GM12878 (cell line): ENCODE data around the gene ZNF619. TPM values are rescaled to one million over a fixed set of nuclear protein-coding genes. Genes with fewer than 3 reads are reported as not detected.

Experiments used
- BHLHE40 ChIP-seq, 2 experiments: fragments of 450-650 bp in 1 of 2; IDR thresholded peaks; 2 replicates each; pipeline ENCODE4 v1.6.1; 2011 to 2017; ENCODE audit warnings: low read depth in 2 of 2, borderline replicate concordance in 1 of 2, improper control_type of control experiment in 1 of 2, low read length in 1 of 2, mild to moderate bottlenecking in 1 of 2
- DPF2 ChIP-seq: fragments of 450-650 bp; IDR thresholded peaks from 2 replicates; pipeline ENCODE4 v1.6.1; 2017; ENCODE audit warnings: mild to moderate bottlenecking
- EP300 ChIP-seq, 2 experiments: fragments of 150-350 bp in 1 of 2; IDR thresholded peaks; 2 replicates each; pipeline ENCODE4 v1.6.1; 2011 to 2012; ENCODE audit warnings: low read depth in 2 of 2, low read length in 2 of 2, borderline replicate concordance in 1 of 2, improper control_type of control experiment in 1 of 2, inconsistent platforms in 1 of 2; ENCODE audit not compliant: control insufficient read depth in 1 of 2
- GATAD2B ChIP-seq: fragments of 450-650 bp; conservative IDR thresholded peaks from 2 replicates; pipeline ENCODE4 v1.6.1; 2017; ENCODE audit warnings: low read depth, mild to moderate bottlenecking, moderate library complexity
- IKZF1 ChIP-seq: fragments of 450-650 bp; conservative IDR thresholded peaks from 2 replicates; pipeline ENCODE4 v1.6.1; 2017; ENCODE audit warnings: antibody characterized with exemption, mild to moderate bottlenecking
- LARP7 ChIP-seq: fragments of 450-650 bp; IDR thresholded peaks from 2 replicates; pipeline ENCODE4 v1.6.1; 2017; ENCODE audit warnings: mild to moderate bottlenecking
- POU2F2 ChIP-seq: IDR thresholded peaks from 3 replicates; pipeline ENCODE4 v1.6.1; 2011; ENCODE audit warnings: low read depth, mild to moderate bottlenecking, low read length, borderline replicate concordance
- RUNX3 ChIP-seq: IDR thresholded peaks from 2 replicates; pipeline ENCODE4 v1.6.1; 2012; ENCODE audit warnings: low read length, inconsistent platforms
- SMARCA5 ChIP-seq: fragments of 450-650 bp; IDR thresholded peaks from 2 replicates; pipeline ENCODE4 v1.6.1; 2017; ENCODE audit warnings: mild to moderate bottlenecking
- polyA plus RNA-seq, 11 experiments: library from polyadenylated mRNA; depleted of rRNA in 4 of 11; unstranded in 6 of 11; stranded (reverse) in 5 of 11; fragments of >200 nt; fragmentation: Nextera tagmentation in 4 of 11; fragmentation: Illumina TruSeq in 1 of 11; extraction: Ambion mirVana in 4 of 11; extraction: Trizol in 1 of 11; gene quantifications; 1 replicate in 1 of 11; 2 replicates in 10 of 11; pipeline versions ENCODE4 v1.2.1 to v1.2.3, GENCODE V29; 2011 to 2016; ENCODE audit warnings: inconsistent platforms in 2 of 11, missing spikeins in 2 of 11, low read depth in 1 of 11
- total RNA-seq, 4 experiments: library from RNA; depleted of rRNA in 3 of 4; stranded (reverse); fragments of >200 nt in 3 of 4; fragmentation: Illumina TruSeq in 1 of 4; extraction: Trizol in 1 of 4; gene quantifications; 2 replicates each; pipeline versions ENCODE4 v1.2.1 to v1.2.3, GENCODE V29; 2013 to 2021
- TF ChIP-seq, protein P1 (sequence below): IDR thresholded peaks from 2 replicates; pipeline ENCODE4 v1.6.1; 2011; ENCODE audit warnings: mild to moderate bottlenecking, low read depth, low read length, moderate library complexity; ENCODE audit not compliant: insufficient replicate concordance
- TF ChIP-seq, protein P2 (sequence below): fragments of 450-650 bp; IDR thresholded peaks from 2 replicates; pipeline ENCODE4 v1.6.1; 2017; ENCODE audit warnings: mild to moderate bottlenecking, low read depth, inconsistent platforms; ENCODE audit not compliant: poor library complexity, severe bottlenecking
- TF ChIP-seq, protein P3 (sequence below): fragments of 450-650 bp; IDR thresholded peaks from 2 replicates; pipeline ENCODE4 v1.6.1; 2017; ENCODE audit warnings: antibody characterized with exemption, mild to moderate bottlenecking, moderate library complexity
- TF ChIP-seq, protein P4 (sequence below): IDR thresholded peaks from 2 replicates; pipeline ENCODE4 v1.6.1; 2012; ENCODE audit warnings: low read depth, low read length, improper control_type of control experiment

Gene ZNF619
- total and polyA plus RNA-seq, 10 of the 15 experiments (the other 5 are each of a cell fraction or from before 2014, with no cell fraction given): 0.42 to 7.5 (median 3.7) TPM

DNA sequence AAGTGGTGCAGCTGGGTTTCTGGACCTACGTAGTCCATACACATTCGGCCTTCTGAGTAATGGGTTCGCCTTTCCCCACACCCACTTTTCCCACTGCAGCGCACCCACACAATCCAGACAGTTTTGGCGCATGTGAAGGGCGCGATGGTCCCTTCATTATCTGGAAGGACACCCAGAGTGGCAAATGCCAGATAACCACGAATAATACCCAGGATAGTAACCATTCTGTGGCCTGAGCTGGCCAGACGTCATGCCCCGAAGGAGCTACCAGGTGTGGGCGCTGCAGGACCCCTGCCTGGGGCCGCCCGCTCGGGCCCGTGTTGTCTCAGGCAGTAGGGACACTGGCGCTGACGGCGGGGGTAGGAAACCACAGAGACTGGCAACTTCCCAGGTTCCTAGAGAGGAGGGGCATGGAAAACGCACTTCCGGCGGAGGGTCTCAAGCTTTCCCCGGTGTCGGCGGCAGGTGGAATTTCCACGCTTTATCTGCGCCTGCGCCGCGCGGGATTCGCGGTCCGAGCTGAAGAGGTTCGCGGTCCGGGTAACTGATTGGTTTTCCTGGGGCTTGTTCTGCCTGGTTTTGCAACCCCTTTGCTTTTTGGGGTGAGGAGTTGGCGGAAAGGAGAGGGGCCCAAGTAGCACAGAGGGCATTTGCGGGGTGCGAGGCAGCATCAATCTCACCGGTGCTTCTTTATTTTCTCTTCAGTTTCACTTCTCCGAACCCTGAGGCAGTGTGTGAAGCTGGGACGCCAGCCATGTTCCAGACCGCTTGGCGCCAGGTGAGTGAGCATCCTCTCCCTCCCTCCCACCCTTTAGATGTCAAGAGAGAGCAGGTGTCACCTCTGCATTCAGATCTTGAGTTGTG lies 28.9 kb downstream of the ZNF619 start, which contains the start of gene ZNF620 (continued):
- TF ChIP-seq, protein P1, sequence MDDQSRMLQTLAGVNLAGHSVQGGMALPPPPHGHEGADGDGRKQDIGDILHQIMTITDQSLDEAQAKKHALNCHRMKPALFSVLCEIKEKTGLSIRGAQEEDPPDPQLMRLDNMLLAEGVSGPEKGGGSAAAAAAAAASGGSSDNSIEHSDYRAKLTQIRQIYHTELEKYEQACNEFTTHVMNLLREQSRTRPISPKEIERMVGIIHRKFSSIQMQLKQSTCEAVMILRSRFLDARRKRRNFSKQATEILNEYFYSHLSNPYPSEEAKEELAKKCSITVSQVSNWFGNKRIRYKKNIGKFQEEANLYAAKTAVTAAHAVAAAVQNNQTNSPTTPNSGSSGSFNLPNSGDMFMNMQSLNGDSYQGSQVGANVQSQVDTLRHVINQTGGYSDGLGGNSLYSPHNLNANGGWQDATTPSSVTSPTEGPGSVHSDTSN: no peak
- TF ChIP-seq RUNX3 (peak; percentile 49), POU2F2 (no peak), IKZF1 (peak; percentile 63), GATAD2B (peak; percentile 71; the same call in 1 of the 2 replicates), LARP7 (no peak), SMARCA5 (peak; percentile 77; the same call in 1 of the 2 replicates), DPF2 (peak; percentile 26; the same call in 1 of the 2 replicates), EP300 (IDR thresholded peaks at IDR 0.05; ENCODE audit: borderline replicate concordance in 1 of 2, control insufficient read depth in 1 of 2, low read depth in 2 of 2, low read length in 2 of 2) (no peak), BHLHE40 (IDR thresholded peaks at IDR 0.05; ENCODE audit: borderline replicate concordance in 1 of 2, low read depth in 2 of 2, low read length in 1 of 2) (peak in 1 of 2 experiments; percentile 20; a peak in 1 of 4 replicates)
- TF ChIP-seq, protein P2, sequence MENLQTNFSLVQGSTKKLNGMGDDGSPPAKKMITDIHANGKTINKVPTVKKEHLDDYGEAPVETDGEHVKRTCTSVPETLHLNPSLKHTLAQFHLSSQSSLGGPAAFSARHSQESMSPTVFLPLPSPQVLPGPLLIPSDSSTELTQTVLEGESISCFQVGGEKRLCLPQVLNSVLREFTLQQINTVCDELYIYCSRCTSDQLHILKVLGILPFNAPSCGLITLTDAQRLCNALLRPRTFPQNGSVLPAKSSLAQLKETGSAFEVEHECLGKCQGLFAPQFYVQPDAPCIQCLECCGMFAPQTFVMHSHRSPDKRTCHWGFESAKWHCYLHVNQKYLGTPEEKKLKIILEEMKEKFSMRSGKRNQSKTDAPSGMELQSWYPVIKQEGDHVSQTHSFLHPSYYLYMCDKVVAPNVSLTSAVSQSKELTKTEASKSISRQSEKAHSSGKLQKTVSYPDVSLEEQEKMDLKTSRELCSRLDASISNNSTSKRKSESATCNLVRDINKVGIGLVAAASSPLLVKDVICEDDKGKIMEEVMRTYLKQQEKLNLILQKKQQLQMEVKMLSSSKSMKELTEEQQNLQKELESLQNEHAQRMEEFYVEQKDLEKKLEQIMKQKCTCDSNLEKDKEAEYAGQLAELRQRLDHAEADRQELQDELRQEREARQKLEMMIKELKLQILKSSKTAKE: no peak
- TF ChIP-seq, protein P3, sequence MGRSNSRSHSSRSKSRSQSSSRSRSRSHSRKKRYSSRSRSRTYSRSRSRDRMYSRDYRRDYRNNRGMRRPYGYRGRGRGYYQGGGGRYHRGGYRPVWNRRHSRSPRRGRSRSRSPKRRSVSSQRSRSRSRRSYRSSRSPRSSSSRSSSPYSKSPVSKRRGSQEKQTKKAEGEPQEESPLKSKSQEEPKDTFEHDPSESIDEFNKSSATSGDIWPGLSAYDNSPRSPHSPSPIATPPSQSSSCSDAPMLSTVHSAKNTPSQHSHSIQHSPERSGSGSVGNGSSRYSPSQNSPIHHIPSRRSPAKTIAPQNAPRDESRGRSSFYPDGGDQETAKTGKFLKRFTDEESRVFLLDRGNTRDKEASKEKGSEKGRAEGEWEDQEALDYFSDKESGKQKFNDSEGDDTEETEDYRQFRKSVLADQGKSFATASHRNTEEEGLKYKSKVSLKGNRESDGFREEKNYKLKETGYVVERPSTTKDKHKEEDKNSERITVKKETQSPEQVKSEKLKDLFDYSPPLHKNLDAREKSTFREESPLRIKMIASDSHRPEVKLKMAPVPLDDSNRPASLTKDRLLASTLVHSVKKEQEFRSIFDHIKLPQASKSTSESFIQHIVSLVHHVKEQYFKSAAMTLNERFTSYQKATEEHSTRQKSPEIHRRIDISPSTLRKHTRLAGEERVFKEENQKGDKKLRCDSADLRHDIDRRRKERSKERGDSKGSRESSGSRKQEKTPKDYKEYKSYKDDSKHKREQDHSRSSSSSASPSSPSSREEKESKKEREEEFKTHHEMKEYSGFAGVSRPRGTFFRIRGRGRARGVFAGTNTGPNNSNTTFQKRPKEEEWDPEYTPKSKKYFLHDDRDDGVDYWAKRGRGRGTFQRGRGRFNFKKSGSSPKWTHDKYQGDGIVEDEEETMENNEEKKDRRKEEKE: no peak
- TF ChIP-seq, protein P4, sequence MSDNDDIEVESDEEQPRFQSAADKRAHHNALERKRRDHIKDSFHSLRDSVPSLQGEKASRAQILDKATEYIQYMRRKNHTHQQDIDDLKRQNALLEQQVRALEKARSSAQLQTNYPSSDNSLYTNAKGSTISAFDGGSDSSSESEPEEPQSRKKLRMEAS: no peak
